HL-60/S4 (cell line): ENCODE data around the gene DPH7.
"Not testable (repeated sequence)": the region's sequence is repeated elsewhere in the genome, so short reads cannot be mapped to it uniquely, and the experiment has no call there.

Source experiments
- in situ Hi-C: fragments of 300-500 bp; cut with MboI; formaldehyde crosslinking; loops from 2 replicates; pipeline ENCODE4 v1.14.3; 2022; ENCODE audit warnings: low sequenced_read_pairs

Gene DPH7

DNA sequence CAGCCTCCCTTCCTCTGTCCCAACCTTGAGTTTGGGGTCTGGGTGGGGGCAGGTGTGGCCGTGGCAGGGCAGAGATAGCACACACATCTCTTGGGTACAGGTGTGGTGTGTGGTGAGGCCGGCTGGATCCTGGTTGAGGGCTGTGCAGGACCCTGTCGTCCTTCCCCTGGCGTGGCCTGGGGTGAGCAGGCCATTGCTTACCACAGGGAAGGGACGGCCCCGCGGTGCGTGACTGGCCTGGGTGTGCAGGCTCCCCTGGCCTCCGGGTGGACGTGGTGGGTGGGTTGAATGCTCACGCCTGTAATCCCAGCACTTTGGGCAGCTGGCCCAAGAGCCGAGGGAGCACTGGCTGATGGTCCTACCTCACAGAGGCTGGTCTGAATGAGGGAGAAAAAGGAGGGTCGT lies 28.0 kb upstream of the DPH7 start:
- in situ Hi-C loops, result no loop called here

GRCh38 chr9:137606005-137606621 lies 27.4 kb upstream of the DPH7 start:
- in situ Hi-C loops, result no loop called here

DNA sequence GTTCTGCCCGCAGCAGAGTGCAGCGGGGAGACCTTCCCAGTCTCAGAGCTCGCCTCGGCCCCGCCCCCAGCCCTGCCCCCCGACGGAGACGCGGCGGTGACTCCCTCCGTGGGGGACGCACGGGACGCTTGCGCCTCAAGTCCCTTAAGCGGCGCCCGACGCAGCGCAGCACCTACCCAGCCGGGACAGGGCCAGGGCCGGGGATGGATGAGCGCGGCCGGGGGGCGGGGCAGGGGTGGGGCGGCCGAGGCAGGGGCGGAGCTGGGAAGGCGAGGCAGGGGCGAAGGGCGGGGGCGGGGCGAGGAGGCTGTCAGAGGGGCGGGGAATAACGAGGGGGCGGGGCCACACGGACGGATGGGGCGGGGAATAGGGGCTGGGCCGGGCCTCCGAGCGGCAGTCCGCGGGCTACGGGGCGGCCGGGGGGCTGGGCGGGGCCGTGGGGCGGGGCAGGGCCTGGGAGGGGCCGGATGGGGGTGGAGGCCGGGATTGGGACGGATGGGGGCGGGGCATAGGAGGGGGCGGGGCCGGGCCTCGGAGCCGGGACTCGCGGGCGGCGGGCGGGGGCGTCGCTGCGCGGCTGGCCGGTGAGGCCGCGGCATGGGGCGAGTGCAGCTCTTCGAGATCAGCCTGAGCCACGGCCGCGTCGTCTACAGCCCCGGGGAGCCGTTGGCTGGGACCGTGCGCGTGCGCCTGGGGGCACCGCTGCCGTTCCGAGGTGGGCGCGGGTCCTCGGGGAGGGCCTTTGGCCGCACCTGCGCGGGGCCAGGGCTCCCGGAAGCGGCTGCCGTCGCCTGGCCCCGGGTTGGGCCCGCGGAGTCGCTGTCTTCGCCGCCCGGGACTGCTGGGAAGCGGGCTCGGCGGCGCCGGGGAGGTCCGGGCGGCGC lies 26.6 kb upstream of the DPH7 start, which contains the start of gene ARRDC1:
ARRDC1 (plus strand) TSS at position 566 of the 884 bp plus-strand sequence; CDS start at position 598, 32 bp downstream.
- in situ Hi-C loops, result no loop called here

DNA sequence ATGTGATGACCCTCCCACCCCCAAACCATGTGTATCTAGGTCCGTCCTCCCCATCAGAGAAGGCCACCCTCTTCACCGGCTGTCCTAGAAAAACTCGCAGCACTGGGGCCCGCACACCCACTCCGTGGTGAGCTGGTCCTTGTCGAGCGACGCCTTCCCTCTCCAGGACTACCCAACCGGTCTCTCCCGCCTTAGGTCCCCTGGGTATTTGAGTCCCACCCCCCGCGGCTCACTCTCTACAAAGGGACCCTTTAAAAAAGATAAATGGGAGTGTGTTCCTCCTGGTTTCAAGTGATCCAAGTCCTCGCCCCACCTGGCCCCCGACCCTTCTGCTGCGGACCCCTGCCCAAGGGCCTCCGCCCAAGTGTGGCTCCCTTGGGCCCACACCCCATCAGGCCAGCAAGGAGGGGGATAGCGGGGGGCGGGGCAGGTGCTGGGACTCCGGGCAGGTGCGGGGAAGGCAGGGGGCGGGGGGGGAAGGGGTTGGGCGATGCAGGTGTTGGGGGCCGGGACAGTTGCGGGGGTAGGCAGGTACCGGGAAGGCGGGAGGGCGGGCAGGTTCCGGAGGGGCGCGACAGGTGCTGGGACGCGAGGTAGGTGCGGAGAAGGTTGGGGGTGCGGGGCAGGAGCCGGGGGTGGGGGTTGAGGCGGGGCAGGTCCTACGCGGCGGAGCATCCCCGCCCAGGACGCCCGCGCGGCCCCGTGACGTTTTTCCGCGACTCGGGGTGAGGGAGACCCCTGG lies 25.8 kb upstream of the DPH7 start:
- in situ Hi-C loops, result no loop called here

DNA sequence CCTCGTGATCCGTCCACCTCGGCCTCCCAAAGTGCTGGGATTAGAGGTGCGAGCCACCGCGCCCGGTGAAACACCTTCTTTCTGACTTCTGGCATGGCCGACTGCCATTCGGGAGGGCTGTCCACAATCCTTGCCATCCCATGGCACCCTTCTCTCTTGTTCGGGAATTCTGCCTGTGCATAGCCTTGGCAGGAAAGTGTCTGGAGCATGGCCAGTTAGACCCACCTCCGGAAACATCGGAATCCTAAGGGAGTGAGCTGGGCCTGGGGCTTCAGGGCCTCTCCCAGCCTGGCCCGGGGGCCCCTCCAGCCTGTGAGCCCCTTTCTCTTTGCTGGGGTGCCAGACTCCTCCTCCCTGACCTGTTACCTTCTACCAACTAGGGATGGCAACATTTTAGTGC lies 25.2 kb upstream of the DPH7 start:
- in situ Hi-C loops, result no loop called here

- in situ Hi-C loops, result no loop called here
Measured at GRCh38 chr9:137602661-137603060, 23.9 kb upstream of the DPH7 start.

DNA sequence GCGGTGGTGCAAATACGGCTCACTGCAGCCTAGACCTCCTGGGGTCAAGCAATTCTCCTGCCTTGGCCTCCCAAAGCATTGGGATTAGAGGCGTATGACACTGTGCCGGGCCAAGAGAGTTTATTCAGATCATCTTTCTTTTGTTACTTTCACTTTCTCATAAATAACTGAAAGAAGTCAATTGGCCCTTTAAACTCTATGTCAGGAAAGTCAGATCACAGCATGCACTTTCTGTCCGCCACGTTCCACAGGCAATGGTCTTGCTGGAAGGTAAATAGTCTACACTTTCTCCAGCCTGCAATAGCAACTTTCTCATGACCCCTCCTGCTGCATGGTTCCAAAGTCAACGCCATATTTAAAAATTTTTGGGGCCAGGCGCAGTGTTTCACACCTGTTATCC lies 20.2 kb upstream of the DPH7 start:
- in situ Hi-C loops, result no loop called here

DNA sequence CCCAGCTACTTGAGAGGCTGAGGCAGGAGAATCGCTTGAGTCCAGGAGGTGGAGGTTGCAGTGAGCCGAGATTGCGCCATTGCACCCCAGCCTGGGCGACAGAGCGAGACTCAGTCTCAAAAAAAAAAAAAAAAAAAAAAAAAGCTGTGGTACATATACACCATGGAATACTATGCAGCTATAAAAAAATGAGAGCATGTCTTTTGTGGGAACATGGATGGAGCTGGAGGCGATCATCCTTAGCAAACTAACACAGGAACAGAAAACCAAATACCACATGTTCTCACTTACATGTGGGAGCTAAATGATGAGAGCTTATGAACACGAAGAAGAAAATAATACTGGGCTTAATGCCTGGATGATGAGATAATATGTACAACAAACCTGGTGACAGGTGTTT lies 17.9 kb upstream of the DPH7 start:
- in situ Hi-C loops, result not testable (repeated sequence)

DNA sequence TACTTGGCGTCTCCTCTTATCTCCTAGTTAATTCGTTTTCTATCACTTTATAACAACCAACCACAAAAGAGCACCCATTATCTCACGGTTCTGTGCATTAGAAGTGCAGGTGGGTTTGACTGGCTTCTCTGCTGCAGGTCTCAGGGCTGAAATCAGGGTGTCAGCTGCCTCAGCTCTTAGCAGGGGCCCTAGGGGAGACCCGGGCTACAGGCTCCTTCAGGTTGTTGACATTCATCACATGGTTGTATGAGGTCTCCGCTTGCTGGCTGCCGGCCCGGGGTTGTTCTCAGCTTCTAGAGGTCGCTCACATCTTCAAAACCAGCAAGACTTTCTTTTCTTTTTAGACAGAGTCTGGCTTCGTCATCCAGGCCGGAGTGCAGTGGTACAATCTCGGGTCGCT lies 14.5 kb upstream of the DPH7 start:
- in situ Hi-C loops, result no loop called here

GRCh38 chr9:137592767-137593166 lies 14.0 kb upstream of the DPH7 start:
- in situ Hi-C loops, result no loop called here

DNA sequence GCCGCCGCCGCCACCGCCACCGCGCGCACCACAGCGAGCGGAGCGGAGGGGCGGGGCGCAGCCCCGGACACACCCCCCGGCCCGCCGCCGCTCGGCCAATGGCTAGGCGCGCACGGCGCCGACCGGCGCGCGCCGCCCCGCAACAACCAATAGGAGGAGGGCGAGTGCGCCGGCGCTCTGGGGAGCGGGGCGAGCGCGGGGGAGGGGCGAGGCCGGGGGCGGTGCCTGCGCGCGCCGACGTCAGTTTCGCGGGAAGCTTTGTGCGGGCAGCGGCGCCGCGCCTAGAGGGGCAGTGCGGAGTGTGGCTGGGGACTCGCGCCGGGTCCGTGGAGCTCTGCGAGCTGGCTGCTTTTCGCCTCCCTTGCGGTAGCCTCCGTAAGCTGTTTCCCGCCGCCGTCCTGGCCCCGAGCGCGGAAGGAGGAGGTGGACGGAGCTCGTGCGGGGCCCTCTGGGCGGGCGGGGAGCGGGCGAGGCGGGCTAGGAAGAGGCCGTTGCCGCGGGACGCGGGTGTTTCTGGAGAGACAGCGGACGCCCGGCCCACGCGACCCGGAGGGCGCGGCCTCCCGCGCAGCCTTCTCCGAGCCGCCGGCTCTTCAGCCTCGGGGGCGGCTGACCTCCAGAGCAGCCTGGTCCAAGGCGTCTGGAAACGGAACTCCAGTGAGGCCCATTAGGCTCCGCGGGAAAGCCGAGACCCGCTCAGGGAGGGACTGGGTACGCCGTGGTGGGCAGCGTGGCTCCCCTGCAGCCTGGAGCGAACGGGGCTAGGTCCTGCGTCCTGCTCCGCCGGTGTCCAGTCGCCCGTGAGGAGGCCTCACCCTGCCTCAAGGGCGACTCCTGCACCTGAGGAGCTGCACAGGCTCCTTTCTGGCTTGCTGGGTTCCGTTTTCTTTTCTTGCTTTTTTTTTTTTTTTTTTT lies 12.0 kb upstream of the DPH7 start, which contains the start of gene ZMYND19:
ZMYND19 (minus strand) TSS at position 44 of the 915 bp plus-strand sequence. CDS start 249 bp downstream, outside the sequence.
- in situ Hi-C loops, result no loop called here

GRCh38 chr9:137590123-137590468 lies 11.4 kb upstream of the DPH7 start:
- in situ Hi-C loops, result no loop called here

DNA sequence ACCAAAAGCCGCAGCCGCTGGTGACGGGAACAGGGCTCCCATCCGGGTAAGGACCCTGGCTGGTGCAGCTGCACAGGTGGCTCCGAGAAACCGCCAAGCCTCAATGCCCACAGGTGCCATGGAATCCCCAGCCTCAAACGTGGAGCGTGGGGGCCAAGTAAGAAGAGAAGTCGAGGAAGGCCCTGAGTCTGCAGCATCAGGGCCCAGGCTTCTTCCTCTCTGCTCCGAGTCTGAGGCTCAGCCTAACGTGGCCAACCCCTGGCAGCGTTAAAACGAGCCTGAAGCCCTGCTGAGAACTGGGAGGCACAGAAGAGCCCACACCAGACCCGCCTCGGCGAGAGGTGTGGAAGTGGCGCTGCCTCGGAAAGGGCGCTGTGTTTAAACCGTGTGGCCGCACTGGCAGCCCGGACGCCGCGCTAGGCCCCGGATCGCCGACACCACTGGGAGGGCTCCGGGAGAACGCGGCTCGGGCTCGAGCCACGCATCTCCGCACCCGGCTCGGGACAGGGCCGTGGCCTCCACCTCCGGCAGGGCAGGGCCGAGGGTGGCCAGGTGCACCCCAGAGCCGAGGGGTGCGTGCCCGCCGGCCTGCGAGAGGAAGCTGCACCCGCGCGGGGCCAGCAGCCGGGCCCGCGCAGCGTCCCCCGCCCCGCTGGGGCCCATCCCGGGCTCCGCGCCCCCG lies 10.9 kb upstream of the DPH7 start:
- in situ Hi-C loops, result no loop called here

DNA sequence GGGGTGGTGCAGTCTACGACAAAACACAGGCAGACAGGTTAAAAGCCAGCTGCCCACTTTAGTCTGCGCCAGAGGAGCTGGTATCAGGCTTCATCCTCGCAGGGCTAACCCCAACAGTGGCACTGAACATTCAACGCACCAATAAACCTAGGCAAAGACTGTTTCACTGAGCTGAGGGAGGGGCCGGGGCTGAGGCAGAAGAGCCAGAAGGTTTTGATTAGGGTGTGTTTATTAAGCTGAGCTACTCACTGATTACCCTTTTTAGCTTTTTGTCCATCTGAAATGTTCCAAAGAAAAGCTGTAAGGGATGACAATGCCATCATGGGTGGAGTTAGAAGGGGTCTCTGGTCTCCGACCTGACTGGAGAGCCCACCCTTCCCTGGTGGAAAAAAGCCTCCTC lies 10.2 kb upstream of the DPH7 start:
- in situ Hi-C loops, result no loop called here

DNA sequence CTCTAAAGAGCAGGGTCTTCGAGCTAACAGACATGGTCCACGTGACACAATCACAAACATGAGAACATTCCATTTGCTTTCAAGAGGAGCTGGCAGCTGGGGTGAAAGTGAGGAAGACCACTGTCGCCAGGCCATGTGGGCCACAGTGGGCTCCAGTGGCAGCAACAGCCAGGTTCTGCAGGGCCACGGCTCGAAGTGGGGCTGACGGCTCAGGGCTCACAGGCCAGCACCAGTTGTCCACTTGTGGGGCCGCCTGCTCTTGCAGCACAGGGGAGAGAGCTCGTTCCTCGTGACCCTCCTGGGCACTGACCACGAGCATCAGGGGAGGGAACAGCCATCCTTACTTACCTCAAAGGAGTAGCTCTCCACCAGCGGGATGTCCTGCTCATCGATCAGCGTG lies 9.6 kb upstream of the DPH7 start:
- in situ Hi-C loops, result no loop called here

- in situ Hi-C loops, result no loop called here
Measured at GRCh38 chr9:137586854-137587253, 8.1 kb upstream of the DPH7 start.

- in situ Hi-C loops, result no loop called here
Measured at GRCh38 chr9:137583957-137584356, 5.2 kb upstream of the DPH7 start.

DNA sequence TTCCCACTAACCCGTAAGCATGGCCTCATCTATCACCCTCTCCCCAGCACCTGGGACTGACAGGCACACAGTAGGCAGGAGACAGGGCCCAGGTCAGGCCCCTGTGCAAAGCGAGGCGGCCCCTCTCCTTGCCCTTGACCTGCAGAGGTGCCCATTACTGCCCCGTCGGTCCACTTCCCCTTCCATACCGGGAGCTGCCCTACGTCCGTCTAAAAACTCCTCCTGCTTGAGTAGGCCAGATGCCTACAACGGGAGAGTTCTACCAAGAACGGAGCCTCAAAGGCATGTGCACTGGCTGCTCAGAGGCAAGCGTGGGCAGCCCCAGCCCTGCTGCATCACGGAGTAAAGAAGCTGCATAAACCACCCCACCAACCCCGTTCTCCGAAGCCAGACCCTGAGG lies 4.6 kb upstream of the DPH7 start:
- in situ Hi-C loops, result no loop called here

DNA sequence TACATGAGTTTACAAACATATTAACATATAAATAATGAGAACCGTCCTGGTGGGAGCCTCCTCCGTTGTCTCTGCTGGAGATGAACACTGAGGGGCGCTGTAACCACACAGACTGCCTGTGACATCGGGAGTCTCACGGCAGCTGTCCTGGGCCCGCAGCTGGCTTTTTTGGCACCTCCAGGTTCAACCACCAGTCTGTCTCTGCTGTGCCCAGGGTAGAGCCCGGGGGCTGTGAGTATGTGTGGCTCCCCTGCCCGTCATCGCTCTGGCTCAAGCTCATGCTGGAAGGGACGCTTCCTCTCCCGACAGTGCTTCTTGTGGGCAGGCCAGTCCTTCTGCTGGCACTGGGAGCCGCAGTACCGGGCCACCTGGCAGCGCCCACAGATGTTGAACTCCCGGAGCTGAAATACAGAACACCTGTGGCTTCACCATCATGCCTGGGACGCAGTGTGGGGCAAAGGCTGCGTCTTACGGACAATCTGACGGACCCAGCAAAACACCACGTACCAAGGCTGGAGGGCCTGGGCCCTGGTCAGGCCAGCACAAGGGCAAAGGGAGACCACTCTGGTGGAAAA lies 3.6 kb upstream of the DPH7 start:
- in situ Hi-C loops, result no loop called here
